Calu3 (cell line): ENCODE measurements around the gene CACNA1C. TPM values are rescaled to one million over a fixed set of nuclear protein-coding genes. Genes with fewer than 3 reads are reported as not detected.

Experiments used
- BruUV-seq: library from RNA; stranded (reverse); fragments of 400-500 nt; replicated peaks from 2 replicates; lab custom pipeline; 2021; lab: Mats Ljungman, UMichigan
- CTCF ChIA-PET: fragments of 300-600 bp; sonication (Branson Sonifier 250); formaldehyde crosslinking; loops from one replicate; lab custom pipeline; 2022; ENCODE audit warnings: antibody characterized with exemption; lab: Charles Lee
- DNase-seq: peaks from one replicate; pipeline ENCODE4 v3.0.0; 2022
- H3K27ac Mint-ChIP-seq: one replicate; pipeline ENCODE4 v1.8.0; 2022; ENCODE audit warnings: mixed read lengths; ENCODE audit not compliant: unreplicated experiment
- H3K27me3 Mint-ChIP-seq: one replicate; pipeline ENCODE4 v1.8.0; 2022; ENCODE audit warnings: mixed read lengths; ENCODE audit not compliant: unreplicated experiment
- H3K36me3 Mint-ChIP-seq: one replicate; pipeline ENCODE4 v1.8.0; 2022; ENCODE audit warnings: mild to moderate bottlenecking, moderate library complexity, mixed read lengths; ENCODE audit not compliant: insufficient read depth, unreplicated experiment
- H3K4me1 Mint-ChIP-seq: one replicate; pipeline ENCODE4 v1.8.0; 2022; ENCODE audit warnings: mild to moderate bottlenecking, low read depth, mixed read lengths; ENCODE audit not compliant: unreplicated experiment
- H3K4me3 Mint-ChIP-seq: one replicate; pipeline ENCODE4 v1.8.0; 2022; ENCODE audit warnings: mild to moderate bottlenecking, low read depth, moderate library complexity, mixed read lengths; ENCODE audit not compliant: unreplicated experiment
- H3K9me3 Mint-ChIP-seq: one replicate; pipeline ENCODE4 v1.8.0; 2022; ENCODE audit warnings: low read depth, mixed read lengths; ENCODE audit not compliant: unreplicated experiment
- intact Hi-C: fragments of 100-400 bp; cut with micrococcal nuclease; formaldehyde crosslinking; loops from one replicate; pipeline ENCODE4 v1.10.0; 2022; ENCODE audit not compliant: unreplicated experiment
- total RNA-seq: library from RNA; stranded (reverse); gene quantifications from 2 replicates; pipeline ENCODE4 v1.2.3, GENCODE V29; 2022
- TF ChIP-seq, protein P1 (sequence below): fragments of 200-600 bp; IDR thresholded peaks from one replicate; pipeline ENCODE4 v1.8.0; 2022; ENCODE audit warnings: antibody characterized with exemption; ENCODE audit not compliant: unreplicated experiment

The CACNA1C gene
- total RNA-seq, 1 experiment from 2014 or later, result not detected

DNA sequence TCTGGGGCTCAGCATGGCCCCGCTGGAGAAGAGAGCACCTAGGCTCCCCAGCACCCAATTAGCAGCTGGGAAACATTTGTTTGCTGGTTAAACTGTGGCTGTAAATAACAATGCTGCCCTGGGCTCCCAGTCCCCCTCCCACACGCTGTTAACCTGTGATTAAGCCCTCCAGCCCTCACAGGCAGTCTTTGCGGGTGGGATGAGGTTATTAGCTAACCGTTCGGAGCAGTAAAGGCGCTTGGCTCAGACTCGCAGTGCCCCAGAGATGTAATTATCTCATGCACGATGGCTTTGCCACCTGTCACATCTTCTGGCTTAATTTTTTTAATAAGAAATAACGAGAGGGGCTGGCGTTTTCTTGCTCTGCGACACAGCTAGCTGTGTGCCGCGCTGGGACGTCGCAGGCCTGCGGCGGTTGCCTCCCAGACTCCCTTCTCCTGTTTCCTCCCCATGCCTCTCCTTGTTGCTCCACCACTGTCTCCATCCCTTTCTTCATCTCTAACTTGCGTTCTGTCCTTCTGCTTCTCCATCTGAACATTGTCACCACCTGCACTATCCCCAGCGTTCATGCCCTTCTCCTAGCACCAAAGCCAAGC is 502.8 kb downstream of the CACNA1C start:
- no peak overlapping the region for H3K27ac Mint-ChIP-seq
- no TSS peak for BruUV-seq

DNA sequence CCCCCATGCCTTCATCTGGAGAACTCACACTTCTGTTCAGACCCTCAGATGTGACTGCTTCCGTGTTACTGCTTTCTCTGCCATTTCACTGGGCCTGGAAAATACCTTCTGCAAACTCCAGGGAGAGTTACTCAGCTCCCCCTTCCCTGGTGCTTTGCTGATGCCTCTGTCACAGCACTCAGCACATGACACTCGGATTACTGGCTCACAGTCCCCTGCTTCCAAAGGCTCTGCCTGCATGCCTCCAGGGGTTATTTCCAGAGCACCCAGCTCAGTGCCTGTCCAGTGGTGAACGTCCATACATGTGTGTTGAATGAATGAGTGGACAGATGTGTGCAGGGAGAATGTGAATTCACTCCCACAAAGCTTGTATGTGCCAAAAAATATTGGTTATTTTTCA is 504.8 kb downstream of the CACNA1C start:
- TF ChIP-seq, protein P1, sequence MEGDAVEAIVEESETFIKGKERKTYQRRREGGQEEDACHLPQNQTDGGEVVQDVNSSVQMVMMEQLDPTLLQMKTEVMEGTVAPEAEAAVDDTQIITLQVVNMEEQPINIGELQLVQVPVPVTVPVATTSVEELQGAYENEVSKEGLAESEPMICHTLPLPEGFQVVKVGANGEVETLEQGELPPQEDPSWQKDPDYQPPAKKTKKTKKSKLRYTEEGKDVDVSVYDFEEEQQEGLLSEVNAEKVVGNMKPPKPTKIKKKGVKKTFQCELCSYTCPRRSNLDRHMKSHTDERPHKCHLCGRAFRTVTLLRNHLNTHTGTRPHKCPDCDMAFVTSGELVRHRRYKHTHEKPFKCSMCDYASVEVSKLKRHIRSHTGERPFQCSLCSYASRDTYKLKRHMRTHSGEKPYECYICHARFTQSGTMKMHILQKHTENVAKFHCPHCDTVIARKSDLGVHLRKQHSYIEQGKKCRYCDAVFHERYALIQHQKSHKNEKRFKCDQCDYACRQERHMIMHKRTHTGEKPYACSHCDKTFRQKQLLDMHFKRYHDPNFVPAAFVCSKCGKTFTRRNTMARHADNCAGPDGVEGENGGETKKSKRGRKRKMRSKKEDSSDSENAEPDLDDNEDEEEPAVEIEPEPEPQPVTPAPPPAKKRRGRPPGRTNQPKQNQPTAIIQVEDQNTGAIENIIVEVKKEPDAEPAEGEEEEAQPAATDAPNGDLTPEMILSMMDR, result no peak
- no peaks in the 10 kb centered on the region for H3K36me3 Mint-ChIP-seq
- H3K9me3 Mint-ChIP-seq, result no peaks in the 10 kb centered on the region
- no peaks in the 10 kb centered on the region for H3K4me1 Mint-ChIP-seq
- no peak overlapping the region for H3K4me3 Mint-ChIP-seq
- DNase-seq, result no peak
- BruUV-seq, result no TSS peak
- H3K27ac Mint-ChIP-seq, result no peak overlapping the region
- intact Hi-C loops, result no loop called here
- H3K27me3 Mint-ChIP-seq, result peaks cover 73% of the 10 kb centered on the region
- CTCF ChIA-PET, result no interaction called here

More for the DNA sequence above, 502.8 kb downstream of the CACNA1C start:
- TF ChIP-seq, protein P1, result no peak
- Mint-ChIP-seq H3K27me3 (peaks cover 54% of the 10 kb centered on the region), H3K9me3 (no peaks in the 10 kb centered on the region), H3K4me1 (no peaks in the 10 kb centered on the region), H3K36me3 (no peaks in the 10 kb centered on the region), H3K4me3 (no peak overlapping the region)
- CTCF ChIA-PET, result no interaction called here
- no peak for DNase-seq
- intact Hi-C loops, result no loop called here

DNA sequence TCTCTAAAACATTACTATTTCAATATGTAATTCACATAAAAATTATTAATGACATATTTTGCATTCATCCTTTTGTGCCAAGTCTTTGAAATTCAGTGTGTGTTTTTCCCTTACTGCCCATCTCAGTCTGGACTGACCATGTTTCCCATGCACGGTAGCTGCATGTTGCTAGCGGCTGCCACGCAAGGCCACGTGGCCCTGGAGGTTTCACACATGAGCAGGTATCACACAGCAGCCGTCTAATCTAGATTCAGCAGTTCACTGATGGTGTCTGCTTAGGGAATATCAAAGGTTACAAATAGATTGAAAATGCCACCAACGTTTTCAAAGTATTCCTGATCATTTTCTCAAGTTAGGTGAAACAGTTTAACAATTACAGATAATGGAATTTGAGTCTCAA is 507.1 kb downstream of the CACNA1C start:
- TF ChIP-seq, protein P1, result no peak
- CTCF ChIA-PET, result no interaction called here
- peaks cover 97% of the 10 kb centered on the region for H3K27me3 Mint-ChIP-seq
- no TSS peak for BruUV-seq
- H3K36me3 Mint-ChIP-seq, result no peaks in the 10 kb centered on the region
- no peak overlapping the region for H3K4me3 Mint-ChIP-seq
- intact Hi-C loops, result no loop called here
- H3K27ac Mint-ChIP-seq, result no peak overlapping the region
- H3K9me3 Mint-ChIP-seq, result no peaks in the 10 kb centered on the region
- DNase-seq, result no peak
- H3K4me1 Mint-ChIP-seq, result no peaks in the 10 kb centered on the region

DNA sequence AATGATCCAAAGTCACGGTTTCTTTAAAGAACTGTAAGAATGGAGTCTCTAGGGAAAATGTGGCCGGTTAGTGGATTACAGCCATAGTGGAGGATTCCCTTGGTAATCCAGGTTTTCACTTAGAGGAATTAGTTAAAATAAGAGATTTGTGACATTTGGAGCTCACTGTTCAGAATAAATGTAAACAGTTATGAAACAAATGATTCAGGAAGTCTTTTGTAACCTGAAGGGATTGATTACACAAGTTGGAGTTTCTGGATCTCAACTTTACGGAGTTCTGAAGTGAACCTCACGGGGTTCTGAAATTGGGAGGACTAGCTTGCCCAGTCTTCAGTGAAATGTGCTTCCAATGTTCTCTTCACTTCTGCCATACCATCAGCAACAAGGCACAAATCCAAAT is 507.6 kb downstream of the CACNA1C start:
- no peak overlapping the region for H3K27ac Mint-ChIP-seq
- CTCF ChIA-PET, result interaction anchor here (0.5 kb wide), 1 partner anchor 355 kb away, joined by 3 read pairs; no protein-coding TSS in a partner anchor
- H3K4me3 Mint-ChIP-seq, result no peak overlapping the region
- H3K9me3 Mint-ChIP-seq, result no peaks in the 10 kb centered on the region
- DNase-seq, result no peak
- TF ChIP-seq, protein P1, result no peak
- no peaks in the 10 kb centered on the region for H3K4me1 Mint-ChIP-seq
- BruUV-seq, result no TSS peak
- intact Hi-C loops, result no loop called here
- H3K36me3 Mint-ChIP-seq, result no peaks in the 10 kb centered on the region
- H3K27me3 Mint-ChIP-seq, result peaks cover 99% of the 10 kb centered on the region
